Measurements from ENCODE around the gene POLR3G.

Gene POLR3G

DNA sequence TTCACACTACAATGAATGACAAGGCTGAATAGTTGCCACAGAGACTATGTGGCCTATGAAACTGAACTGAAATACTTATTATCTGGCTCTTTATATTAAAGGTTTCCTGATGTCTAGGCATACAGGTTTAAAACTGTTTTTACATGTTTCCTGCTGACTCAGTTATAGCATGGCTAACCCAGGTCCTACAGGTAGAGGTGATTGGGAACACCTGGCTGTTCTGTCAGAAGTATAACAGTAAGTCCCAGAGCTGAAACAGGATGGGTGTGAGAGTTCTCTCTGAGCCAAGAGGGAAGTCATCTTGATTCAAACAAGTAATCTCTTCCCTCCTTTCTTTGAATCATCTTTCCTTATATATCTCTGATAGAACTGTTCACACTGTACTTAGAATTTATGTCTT lies 79.0 kb downstream of the POLR3G start:
- no peak for DNase-seq

DNA sequence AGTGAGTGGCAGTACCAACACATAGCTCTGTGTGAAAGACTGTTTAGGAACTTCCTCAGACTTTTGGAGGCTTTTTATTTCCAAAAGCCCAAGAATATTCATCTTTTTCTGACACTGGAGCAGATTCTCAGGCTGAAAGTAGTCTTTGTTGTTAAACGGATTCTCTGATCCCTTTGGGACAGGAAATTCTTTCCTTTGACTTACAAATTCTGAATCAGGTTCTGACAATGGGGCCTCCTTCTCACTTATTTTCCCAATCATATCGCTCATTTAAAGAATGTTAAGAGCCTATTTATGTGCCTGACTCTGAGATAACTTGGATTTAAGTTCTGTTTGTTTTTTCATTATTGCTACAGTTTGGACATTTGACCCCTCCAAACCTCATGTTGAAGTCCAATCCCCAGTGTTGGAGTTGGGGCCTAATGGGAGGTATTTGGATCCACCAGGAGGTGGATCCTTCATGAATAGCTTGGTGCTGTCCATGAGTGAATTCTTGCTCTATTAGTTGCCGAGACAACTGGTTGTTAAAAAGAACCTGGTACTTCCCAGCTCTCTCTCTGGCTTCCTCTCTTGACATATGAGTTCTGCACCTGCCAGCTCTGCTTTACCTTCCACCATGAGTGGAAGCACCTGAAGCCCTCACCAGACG lies 79.8 kb downstream of the POLR3G start:
- DNase-seq = no peak

DNA sequence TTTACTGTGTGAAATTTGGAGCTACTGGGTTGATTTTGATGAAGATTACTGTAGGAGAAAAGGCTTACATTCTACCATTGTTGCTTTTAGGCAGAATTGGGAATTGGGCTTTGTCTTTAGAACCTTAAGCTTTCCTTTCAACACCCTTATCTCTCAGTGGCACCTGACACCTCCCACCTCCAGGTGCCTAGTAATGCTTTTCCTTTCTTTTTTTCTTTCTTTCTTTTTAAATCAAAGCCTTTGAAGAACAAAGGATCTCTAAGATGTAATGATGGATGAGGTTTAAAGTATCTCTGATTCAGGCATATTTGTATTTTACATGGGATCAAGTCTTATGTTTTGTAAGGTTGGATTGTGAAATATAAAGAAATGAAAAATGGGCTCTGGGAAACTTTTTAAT lies 81.0 kb downstream of the POLR3G start:
- no peak for DNase-seq

DNA sequence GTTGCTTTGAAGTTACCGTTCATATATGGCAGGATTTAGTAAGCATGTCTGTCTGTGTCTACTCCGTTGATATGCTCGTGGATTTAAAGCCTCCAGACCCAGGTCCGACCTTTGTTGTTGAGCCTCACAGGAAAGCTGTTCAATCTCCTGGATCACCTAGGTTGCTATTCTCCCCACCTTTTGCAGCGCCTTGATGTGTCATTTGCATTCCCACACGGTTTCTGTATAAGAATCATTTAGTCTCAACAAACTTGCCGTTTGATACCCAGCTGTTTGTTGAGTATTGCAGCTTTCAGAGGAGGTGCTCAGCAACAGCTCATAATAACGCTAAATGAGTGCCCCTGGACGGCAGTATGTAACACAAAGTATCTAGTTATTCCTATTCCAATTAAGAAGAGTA lies 82.7 kb downstream of the POLR3G start:
- DNase-seq = no peak

DNA sequence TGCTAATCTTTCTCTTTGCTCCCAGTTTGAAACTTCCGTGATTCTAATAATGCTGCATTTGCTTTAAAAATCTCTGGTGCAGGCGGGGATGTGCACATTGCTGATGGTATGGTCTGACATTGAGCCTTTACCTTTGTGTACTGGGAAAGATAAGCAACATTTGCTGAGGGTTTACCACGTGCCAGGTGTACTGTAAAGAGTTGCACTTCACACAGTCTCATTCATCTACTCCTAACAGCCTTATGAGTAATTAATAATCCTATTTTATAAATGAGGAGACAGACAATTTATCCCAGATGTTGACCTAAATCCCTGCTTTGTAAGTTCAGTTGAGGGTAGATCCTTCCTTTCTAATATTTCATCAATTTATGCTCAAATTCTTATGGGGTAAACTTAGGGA lies 83.2 kb downstream of the POLR3G start:
- DNase-seq = no peak

DNA sequence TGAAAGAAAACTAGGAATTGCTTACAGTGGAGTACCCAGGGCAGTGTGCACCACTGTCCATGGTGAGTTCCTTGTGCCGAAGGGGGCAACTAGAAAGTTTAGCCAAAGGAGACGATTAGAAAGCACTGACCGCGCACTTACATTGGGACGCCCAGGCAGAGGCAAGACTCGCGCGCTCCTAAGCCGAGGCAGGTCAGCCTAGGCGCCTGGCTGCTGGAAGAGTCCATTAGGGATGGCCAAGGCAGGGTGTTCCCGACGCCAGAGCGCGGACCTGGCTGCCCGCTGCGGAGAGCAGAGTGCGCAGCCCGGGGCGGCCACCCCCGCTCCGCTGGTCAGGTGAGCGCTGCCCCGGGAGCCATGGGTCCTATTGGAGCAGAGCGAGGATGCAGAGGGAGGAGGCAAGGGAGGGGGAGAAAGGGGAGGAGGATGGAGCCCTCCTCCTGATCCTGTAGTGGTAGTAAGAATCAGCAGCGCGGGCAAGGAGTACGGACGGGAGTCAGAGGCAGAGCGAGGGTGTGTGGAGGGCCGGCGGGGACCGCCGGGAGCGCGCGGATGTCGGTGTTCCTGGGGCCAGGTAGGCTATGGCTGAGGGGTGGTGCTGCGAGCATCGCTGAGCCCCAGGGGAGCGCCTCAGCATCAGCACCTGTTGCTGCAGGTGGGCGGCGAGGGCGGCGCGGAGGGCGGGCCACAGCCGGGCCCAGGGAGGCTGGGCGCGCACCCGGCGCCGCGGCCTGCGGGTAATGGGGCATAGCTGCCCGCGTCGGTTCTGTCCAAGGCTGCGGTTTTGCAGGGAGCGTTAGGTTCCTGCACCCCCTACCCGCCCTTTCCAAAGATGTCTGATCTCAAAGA lies 83.9 kb downstream of the POLR3G start, which contains the start of gene ADGRV1:
Gene ADGRV1, plus strand, starts transcription at position 454 of the 849 bp plus-strand sequence. Its CDS starts 99 bp downstream, at position 553.
- DNase-seq = no peak

DNA sequence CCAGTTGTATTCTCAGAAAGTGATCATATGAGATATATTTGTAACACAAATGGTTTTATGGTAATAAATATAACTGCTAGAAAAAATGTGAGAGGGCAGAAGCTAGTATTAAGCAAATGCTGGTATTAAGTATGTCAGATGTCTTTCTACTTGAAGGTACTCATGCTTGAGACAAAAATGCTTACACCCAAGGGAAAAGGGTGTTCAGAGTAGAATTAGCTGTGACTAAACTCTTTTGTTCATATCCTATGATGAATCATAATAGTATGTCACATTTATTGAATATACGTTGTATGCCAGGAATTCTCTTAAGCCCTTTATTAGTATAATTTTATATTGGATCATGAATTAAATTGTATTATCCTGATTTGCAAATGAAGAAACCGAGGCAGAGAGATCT lies 86.1 kb downstream of the POLR3G start:
- DNase-seq = no peak

DNA sequence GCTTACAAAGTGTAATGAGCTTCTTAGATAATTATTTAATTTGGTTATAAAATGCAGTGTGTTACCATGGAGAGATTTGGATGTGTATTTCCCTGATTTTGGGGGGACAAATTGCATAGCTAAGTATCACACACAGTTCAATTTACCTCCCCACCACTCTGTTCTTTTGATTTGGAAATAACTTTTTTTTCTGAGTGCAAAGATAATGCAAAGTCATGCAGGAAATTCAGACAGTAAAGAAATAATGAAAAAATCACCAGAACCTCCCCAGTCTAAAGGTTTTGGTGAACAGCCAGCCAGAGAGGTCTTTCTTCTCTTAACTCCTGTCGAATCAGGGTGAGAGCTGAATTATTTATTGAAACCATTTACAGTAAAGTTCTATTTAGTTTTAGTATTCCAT lies 87.1 kb downstream of the POLR3G start:
- DNase-seq = no peak

DNA sequence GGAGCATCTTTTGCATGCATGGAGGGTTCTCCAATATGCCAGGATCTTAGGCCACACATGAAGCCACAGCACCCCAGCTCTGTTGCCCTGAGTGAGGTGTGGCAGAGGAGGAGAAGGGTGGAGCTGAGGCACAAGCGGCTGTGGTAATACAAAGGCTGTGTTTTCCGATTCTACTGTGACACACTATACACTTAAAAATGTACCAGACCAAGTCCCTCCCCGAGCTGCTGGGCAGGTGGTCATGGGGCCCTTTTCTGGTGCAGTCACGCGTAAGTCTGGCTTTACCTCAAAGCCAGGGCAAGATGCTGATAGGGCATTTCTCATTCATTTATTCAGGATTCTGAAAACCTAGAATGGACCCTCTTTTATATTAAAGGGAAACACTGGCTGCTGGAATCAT lies 87.7 kb downstream of the POLR3G start:
- DNase-seq = no peak

DNA sequence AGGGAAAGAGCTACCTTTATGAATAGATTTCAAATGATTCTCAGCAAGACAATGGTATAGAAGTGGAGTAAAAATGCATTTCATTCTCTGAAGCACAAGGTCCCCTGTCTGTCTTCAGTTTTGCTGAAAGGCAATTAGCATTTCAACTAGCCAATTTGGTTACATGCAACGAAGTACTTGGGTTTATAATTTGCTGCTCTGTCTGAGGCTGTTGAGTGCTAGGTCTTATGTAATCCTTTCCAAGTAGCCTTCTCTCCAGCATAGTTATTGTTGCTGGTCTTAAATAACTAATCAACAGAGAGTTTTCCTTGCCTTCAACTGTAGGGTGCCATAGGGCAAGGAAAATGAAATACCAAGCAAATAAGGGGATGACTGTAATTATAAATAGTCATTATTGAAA lies 88.4 kb downstream of the POLR3G start:
- no peak for DNase-seq

Data from activated CD4-positive, CD25-positive, alpha-beta regulatory T cell (primary cell).